Measurements from ENCODE around the gene PRKCB.

PRKCB gene

DNA sequence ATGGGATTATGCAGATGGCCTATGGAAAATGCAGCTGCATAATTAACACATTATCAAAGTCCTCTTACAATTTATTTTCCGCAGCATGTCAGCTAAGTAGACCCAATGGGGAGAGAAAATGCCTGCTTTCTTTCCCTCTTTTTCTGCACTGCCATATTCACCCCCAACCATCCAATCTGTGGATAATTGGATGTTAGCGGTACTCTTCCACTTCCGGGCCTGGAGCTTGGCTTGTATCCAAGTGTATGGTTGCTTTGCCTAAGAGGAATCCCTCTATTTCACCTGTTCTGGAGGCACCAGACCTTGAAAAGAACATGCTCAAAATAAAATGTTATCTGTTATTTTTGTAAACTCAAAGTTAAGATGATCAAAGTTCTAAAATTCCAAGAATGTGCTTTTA is 379.2 kb downstream of the PRKCB start:
- TF ChIP-seq REST (IDR thresholded peaks at IDR 0.05; ENCODE audit: insufficient read depth in 1 of 2, low read depth in 2 of 2, low read length in 2 of 2) (no peak), POLR2AphosphoS5 (IDR thresholded peaks at IDR 0.05; ENCODE audit: low read depth, low read length) (no peak), TAF1 (IDR thresholded peaks at IDR 0.05; ENCODE audit: borderline replicate concordance, insufficient read depth, low read length) (no peak)

DNA sequence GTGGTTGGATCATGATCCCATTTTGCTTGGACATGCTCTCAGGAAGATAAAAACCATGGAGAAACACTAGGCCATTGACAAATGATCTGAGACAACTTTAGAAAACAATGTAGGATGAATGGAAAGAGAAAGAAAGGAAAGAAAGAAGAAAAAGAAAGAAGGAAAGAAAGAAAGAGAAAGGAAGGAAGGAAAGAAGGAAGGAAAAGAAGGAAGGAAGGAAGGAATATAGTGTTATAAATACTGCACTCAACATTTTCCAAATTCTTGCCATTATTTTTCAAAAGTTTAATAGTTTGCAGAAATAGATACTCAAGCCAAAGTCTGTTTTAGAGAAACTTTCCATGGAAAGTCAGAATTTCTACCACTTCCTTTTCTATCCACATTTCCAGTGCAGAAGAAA is 381.2 kb downstream of the PRKCB start:
- TF ChIP-seq FOXP2 (optimal IDR thresholded peaks at IDR 0.05; ENCODE audit: borderline replicate concordance, extremely low read depth, extremely low read length, insufficient read depth) = no peak
- TF ChIP-seq REST (IDR thresholded peaks at IDR 0.05; ENCODE audit: insufficient read depth in 1 of 2, low read depth in 2 of 2, low read length in 2 of 2) = no peak
- no peak for TF ChIP-seq SIN3A (IDR thresholded peaks at IDR 0.05; ENCODE audit: borderline replicate concordance, insufficient read depth, low read length)
- TF ChIP-seq POLR2AphosphoS5 (IDR thresholded peaks at IDR 0.05; ENCODE audit: low read depth, low read length) = no peak
- no peak for TF ChIP-seq TAF1 (IDR thresholded peaks at IDR 0.05; ENCODE audit: borderline replicate concordance, insufficient read depth, low read length)

GRCh38 chr16:24217461-24217860 is 381.7 kb downstream of the PRKCB start:
- TF ChIP-seq FOXP2 (optimal IDR thresholded peaks at IDR 0.05; ENCODE audit: borderline replicate concordance, extremely low read depth, extremely low read length, insufficient read depth) = no peak

- TF ChIP-seq REST (IDR thresholded peaks at IDR 0.05; ENCODE audit: insufficient read depth in 1 of 2, low read depth in 2 of 2, low read length in 2 of 2) (no peak), TAF1 (IDR thresholded peaks at IDR 0.05; ENCODE audit: borderline replicate concordance, insufficient read depth, low read length) (no peak), FOXP2 (optimal IDR thresholded peaks at IDR 0.05; ENCODE audit: borderline replicate concordance, extremely low read depth, extremely low read length, insufficient read depth) (no peak)
Observed at GRCh38 chr16:24218299-24218698, 382.5 kb downstream of the PRKCB start.

- TF ChIP-seq TAF1 (IDR thresholded peaks at IDR 0.05; ENCODE audit: borderline replicate concordance, insufficient read depth, low read length) (no peak), SIN3A (IDR thresholded peaks at IDR 0.05; ENCODE audit: borderline replicate concordance, insufficient read depth, low read length) (no peak), REST (IDR thresholded peaks at IDR 0.05; ENCODE audit: insufficient read depth in 1 of 2, low read depth in 2 of 2, low read length in 2 of 2) (no peak), FOXP2 (optimal IDR thresholded peaks at IDR 0.05; ENCODE audit: borderline replicate concordance, extremely low read depth, extremely low read length, insufficient read depth) (no peak), POLR2AphosphoS5 (IDR thresholded peaks at IDR 0.05; ENCODE audit: low read depth, low read length) (no peak)
Observed at GRCh38 chr16:24221219-24221618, 385.4 kb downstream of the PRKCB start.

All from PFSK-1 (cell line).